Retinal pigment epithelial cell (primary cell): Measurements from ENCODE around the gene SLMAP.

Experiments used
- DNase-seq: peaks from one replicate; pipeline ENCODE4 v3.0.0-alpha.2; 2010; ENCODE audit warnings: low read depth
- H3K4me3 ChIP-seq: 2 replicates; pipeline ENCODE4 v1.5.1; 2011; ENCODE audit warnings: mild to moderate bottlenecking, low read length, control low read depth, moderate library complexity
- CTCF ChIP-seq: conservative IDR thresholded peaks from 2 replicates; pipeline ENCODE4 v1.5.1; 2011; ENCODE audit warnings: low read depth, low read length, control low read depth, inconsistent platforms

Gene SLMAP

GRCh38 chr3:57949785-57950615, 193.9 kb downstream of the SLMAP start:
- no peak overlapping the region for H3K4me3 ChIP-seq
- no peak for DNase-seq
- peak; percentile 47 for TF ChIP-seq CTCF

GRCh38 chr3:57951066-57951882, 195.2 kb downstream of the SLMAP start:
- H3K4me3 ChIP-seq = no peak overlapping the region
- no peak for DNase-seq
- no peak for TF ChIP-seq CTCF

GRCh38 chr3:57952208-57952631, 196.1 kb downstream of the SLMAP start:
- TF ChIP-seq CTCF = no peak
- peak; percentile 86 for DNase-seq
- no peak overlapping the region for H3K4me3 ChIP-seq

- TF ChIP-seq CTCF = no peak
- no peak overlapping the region for H3K4me3 ChIP-seq
- no peak for DNase-seq
Observed at GRCh38 chr3:57952651-57953050, 196.5 kb downstream of the SLMAP start.

- TF ChIP-seq CTCF = no peak
- H3K4me3 ChIP-seq = no peak overlapping the region
- DNase-seq = no peak
Observed at GRCh38 chr3:57953576-57953975, 197.5 kb downstream of the SLMAP start.

- H3K4me3 ChIP-seq = no peak overlapping the region
- TF ChIP-seq CTCF = no peak
- no peak for DNase-seq
Observed at GRCh38 chr3:57956119-57956832, 200.2 kb downstream of the SLMAP start.
